GM21515 (cell line): ENCODE results near the gene CBLC.
"Not testable (repeated sequence)": the region's sequence is repeated elsewhere in the genome, so short reads cannot be mapped to it uniquely, and the experiment has no call there.

Experiments
- ATAC-seq: cut with Tn5 transposase; IDR thresholded peaks from one replicate; pipeline ENCODE4 v1.9.1; 2021; ENCODE audit not compliant: unreplicated experiment

The CBLC gene

DNA sequence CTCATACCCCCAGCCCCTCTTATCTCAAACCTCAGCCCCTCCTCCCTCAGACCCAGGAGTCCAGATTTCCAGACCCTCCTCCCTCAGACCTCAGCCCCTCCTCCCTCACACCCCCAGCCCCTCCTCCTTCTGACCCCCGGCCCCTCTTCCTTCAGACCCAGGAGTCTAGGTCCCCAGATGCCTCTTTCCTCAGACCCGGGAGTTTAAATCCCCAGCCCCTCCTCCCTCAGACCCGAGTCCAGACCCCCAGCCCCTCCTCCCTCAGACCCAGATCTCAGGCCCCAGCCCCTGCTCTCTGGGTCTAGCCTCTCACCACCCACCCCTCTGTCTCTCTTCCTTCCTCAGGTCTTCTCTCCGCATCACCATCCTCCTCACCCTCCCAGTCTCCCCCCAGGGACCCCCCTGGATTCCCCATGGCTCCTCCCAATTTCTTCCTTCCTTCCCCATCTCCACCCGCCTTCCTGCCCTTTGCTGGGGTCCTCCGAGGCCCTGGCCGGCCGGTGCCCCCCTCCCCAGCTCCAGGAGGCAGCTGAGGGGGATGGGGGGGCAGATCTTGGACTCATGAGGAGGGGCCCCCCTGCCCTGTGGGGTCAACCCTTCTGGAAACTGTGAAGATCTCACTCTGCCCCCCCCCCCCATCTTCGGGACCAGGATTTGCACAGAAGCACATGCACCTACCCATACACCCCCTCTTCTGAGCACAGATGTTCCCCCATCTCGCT lies 18.4 kb upstream of the CBLC start:
- ATAC-seq = no peak

- no peak for ATAC-seq
Measured at GRCh38 chr19:44762038-44762437, 15.7 kb upstream of the CBLC start.

GRCh38 chr19:44765033-44765948 lies 12.4 kb upstream of the CBLC start:
- ATAC-seq = no peak

DNA sequence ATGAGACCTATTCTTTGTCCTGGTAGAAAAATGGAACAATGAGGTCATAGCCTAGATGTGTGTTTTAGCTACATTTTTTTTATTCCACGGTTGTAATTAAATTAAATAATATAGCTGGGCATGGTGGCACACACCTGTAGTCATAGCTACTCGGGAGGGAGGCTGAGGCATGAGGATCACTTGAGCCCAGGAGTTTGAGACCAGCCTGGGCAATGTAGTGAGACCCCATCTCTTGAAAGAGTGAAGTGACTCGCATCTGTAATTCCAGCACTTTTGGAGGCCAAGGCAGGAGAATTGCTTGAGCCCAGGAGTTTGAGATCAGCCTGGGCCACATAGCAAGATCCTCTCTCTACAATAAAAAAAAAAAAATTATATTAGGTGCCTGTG lies 11.7 kb upstream of the CBLC start:
- no peak for ATAC-seq

- no peak for ATAC-seq
Measured at GRCh38 chr19:44767295-44768180, 10.2 kb upstream of the CBLC start.

DNA sequence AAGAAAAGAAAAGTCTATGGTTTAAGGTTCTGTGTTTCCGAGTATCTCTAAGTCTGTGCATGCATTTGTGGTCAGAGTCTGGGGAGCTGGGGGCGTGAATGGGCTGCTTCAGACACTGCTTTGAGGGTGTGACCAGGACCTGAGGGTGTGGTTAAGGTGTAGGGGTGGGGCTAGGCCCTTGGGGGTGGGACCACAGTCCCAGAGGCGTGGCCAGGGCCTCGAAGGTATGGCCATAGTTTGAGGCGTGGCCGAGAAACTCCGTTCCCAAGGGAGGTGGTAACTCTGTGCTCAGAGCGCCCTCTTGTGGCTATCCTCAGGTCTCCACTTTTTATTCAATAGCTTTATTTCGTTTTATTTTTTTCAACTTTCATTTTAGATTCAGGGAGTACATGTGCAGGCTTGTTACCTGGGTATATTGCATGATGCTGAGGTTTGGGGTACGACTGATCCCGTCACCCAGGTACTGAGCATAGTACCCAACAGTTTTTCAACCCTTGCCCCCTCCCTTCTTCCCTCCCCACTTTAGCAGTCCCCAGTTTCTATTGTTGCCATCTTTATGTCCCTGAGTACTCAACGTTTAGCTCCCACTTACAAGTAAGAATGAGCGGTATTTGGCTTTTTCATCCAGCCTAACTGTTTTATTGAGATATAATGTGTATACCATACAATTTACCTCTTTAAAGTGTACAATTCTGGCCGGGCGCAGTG lies 7.0 kb upstream of the CBLC start:
- peak; percentile 97 for ATAC-seq

DNA sequence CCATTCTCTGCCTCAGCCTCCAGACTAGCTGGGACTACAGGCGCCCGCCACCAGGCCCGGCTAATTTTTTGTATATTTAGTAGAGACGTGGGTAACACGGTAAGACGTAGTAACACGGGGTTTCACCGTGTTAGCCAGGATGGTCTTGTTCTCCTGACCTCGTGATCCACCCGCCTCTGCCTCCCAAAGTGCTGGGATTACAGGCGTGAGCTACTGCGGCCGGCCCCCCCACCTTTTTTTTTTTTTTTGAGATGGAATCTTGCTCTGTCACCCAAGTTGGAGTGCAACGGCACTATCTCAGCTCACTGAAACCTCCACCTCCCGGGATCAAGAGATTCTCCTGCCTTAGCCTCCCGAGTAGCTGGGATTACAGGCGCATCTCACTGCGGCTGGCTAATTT lies 5.5 kb upstream of the CBLC start:
- not testable (repeated sequence) for ATAC-seq

DNA sequence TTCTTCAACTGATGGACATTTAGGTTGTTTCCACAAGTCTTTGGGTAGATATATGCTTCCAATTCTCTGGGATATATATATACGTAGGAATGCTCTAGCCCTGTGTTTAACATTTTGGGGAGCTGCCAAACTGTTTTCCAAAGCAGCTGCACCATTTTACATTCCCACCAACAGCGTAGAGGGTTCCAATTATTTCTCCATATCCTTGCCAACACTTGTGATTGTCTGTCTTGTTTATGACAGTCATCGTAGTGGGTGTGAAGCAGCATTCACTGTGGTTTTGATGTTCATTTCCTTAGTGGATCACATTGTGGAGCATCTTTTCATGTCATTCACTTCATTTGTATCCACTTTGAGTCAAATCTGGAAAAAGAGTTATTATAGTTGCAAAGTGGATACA lies 4.7 kb upstream of the CBLC start:
- no peak for ATAC-seq

DNA sequence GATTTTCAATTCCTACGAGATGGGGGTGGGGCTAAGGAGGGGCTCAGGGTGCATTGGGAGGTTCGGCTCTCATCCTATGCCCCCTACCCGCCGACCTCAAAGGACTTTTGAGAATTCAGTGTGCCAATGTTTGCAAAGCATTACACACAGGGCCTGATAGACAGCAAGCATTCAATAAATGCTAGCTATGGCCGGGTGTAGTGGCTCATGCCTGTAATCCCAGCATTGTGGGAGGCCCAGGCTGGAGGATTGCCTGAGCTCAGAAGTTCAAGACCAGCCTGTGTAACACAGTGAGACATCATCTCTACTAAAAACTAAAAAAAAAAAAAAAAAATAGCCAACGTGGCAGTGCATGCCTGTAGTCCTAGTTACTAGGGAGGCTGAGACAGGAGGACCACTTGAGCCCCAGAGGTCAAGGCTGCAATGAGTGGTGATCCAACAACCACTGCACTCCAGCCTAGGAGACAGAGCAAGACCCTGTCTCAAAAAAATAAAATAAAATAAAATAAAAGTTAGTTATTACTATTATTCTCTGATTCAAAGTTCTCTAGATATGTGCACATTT lies 1.9 kb upstream of the CBLC start:
- ATAC-seq = no peak

- ATAC-seq = no peak
Measured at GRCh38 chr19:44776402-44777096, 1.1 kb upstream of the CBLC start.

- no peak for ATAC-seq
Measured at GRCh38 chr19:44779150-44779549, 1.5 kb downstream of the CBLC start.

DNA sequence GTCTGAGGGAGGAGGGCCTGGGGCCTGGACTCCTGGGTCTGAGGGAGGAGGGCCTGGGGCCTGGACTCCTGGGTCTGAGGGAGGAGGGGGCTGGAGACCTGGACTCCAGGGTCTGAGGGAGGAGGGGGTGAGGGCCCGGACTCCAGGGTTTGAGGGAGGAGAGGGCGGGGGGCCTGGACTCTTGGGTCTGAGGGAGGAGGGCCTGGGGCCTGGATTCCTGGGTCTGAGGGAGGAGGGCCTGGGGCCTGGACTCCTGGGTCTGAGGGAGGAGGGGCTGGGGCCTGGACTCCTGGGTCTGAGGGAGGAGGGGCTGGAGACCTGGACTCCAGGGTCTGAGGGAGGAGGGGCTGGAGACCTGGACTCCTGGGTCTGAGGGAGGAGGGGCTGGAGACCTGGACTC lies 4.0 kb downstream of the CBLC start:
- ATAC-seq = not testable (repeated sequence)

GRCh38 chr19:44782729-44783128 lies 5.0 kb downstream of the CBLC start:
- ATAC-seq = no peak

DNA sequence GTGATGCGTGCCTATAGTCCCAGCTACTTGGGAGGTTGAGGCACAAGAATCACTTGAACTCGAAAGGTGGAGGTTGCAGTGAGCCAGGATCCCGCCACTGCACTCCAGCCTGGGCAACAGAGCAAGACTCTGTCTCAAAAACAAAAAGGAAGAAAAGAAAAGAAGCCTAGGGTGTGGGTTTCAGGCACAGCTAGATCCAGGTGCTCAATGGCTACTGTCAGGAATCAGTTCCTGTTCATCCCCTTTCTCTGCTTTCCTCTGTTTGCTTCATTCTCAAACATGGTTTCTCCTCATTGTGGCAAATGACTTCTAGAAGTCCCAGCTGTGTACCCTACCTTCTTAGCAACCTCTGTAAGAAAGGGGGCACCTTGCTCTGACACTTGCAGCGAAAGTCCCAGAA lies 5.9 kb downstream of the CBLC start:
- ATAC-seq = no peak

GRCh38 chr19:44785271-44785670 lies 7.6 kb downstream of the CBLC start:
- ATAC-seq = no peak

GRCh38 chr19:44785993-44786392 lies 8.3 kb downstream of the CBLC start:
- no peak for ATAC-seq

GRCh38 chr19:44788971-44789370 lies 11.3 kb downstream of the CBLC start:
- no peak for ATAC-seq

DNA sequence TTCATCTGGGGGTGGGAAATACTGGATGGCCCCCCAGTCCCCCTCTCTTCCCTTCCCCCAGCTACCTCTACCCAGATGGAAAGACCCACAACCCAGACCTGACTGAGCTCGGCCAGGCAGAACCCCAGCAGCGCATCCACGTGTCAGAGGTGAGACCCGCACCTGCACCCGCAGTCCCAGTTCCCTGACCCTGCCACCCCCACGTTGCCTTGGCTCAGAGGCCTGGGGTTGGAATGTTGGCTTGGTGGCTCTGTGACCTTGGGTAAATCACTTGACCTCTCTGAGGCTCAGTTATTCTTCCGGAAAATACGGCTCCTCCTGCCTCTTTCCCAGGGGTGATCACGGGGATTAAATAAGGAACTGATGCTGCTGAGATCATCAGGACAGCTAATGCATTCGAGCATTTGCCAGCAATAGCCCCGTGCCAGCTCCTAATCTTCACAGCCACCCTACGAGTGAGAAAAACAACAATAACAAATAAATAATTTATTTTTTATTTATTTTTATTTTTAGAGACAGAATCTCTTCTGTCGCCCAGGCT lies 12.3 kb downstream of the CBLC start:
- no peak for ATAC-seq

DNA sequence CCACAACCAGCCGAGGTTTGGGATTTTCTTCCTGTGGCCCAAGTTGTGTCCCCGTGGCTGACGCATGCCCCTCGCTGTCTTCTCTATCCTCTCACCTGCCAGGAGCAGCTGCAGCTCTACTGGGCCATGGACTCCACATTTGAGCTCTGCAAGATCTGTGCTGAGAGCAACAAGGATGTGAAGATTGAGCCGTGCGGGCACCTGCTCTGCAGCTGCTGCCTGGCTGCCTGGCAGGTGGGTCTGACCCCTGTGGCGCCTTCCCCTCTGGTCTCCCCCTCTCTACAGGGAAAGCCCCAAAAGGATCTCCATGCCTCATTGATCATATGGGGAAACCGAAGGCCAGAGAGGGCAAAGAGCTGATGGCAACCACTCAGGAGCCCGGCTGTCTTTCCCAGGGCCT lies 14.6 kb downstream of the CBLC start:
- ATAC-seq = no peak

GRCh38 chr19:44794610-44795009 lies 16.9 kb downstream of the CBLC start:
- no peak for ATAC-seq
